ENCODE results near the gene MBTPS1. TPM values are rescaled to one million over a fixed set of nuclear protein-coding genes. Genes with fewer than 3 reads are reported as not detected.
A peak's percentile ranks its signal among the peaks of the same experiment; 100 is the strongest.

The MBTPS1 gene
- total and polyA plus RNA-seq, 9 of the 15 experiments (the other 6 are each of a cell fraction or from before 2014, with no cell fraction given) = 2.8 to 57.6 (median 43.8) TPM

- TF ChIP-seq REST (IDR thresholded peaks at IDR 0.05; ENCODE audit: borderline replicate concordance) (peak; percentile 97), REST (CRISPR knock-in tag; IDR thresholded peaks at IDR 0.05; ENCODE audit: low read depth) (no peak), THRA (IDR thresholded peaks at IDR 0.05) (peak; percentile 74), BHLHE40 (IDR thresholded peaks at IDR 0.05; ENCODE audit: low read length) (peak; percentile 51), FOXK1 (CRISPR knock-in tag; IDR thresholded peaks at IDR 0.05; ENCODE audit: borderline replicate concordance) (no peak), RCOR1 (IDR thresholded peaks at IDR 0.05; ENCODE audit: borderline replicate concordance in 1 of 2, low read depth in 2 of 2, low read length in 2 of 2) (peak in 1 of 2 experiments; percentile 47; a peak in 1 of 4 replicates), ELK1 (CRISPR knock-in tag; IDR thresholded peaks at IDR 0.05) (no peak), ZNF165 (CRISPR knock-in tag; IDR thresholded peaks at IDR 0.05; ENCODE audit: borderline replicate concordance) (no peak), POLR2AphosphoS2 (IDR thresholded peaks at IDR 0.05; ENCODE audit: low read length) (no peak), HES1 (IDR thresholded peaks at IDR 0.05; ENCODE audit: low read depth) (peak; percentile 21; the same call in 1 of the 2 replicates), CCNT2 (IDR thresholded peaks at IDR 0.05; ENCODE audit: borderline replicate concordance, extremely low read depth, insufficient read length, low read depth, low read length) (peak; percentile 35), MAZ (CRISPR knock-in tag; conservative IDR thresholded peaks at IDR 0.05 in 1 of 2, IDR thresholded peaks at IDR 0.05 in 1 of 2) (0 out of 4 replicates have a peak, but pooled peaks of 1 of the 2 experiments have one; percentile 0), TRIM24 (IDR thresholded peaks at IDR 0.05) (peak in 1 of 2 experiments; percentile 30; a peak in 1 of 4 replicates)
These were observed 73.8 kb downstream of the MBTPS1 start (continued) for GRCh38 chr16:84042879-84043485.
